Sciatic nerve (tissue), 2 donors: Measurements from ENCODE around the gene CYB5A. TPM values are rescaled to one million over a fixed set of nuclear protein-coding genes. Genes with fewer than 3 reads are reported as not detected.

ENCODE experiments used
- ATAC-seq: fragments of 200-7000 bp; cut with Tn5 transposase; one replicate; pipeline ENCODE4 v1.9.1; 2020; ENCODE audit warnings: mild to moderate bottlenecking, moderate library complexity
- DNase-seq: peaks from one replicate; pipeline ENCODE4 v3.0.0-alpha.2; 2020; ENCODE audit warnings: low spot score
- intact Hi-C: fragments of 100-400 bp; cut with DNase I; formaldehyde crosslinking; loops from one replicate; pipeline ENCODE4 v1.14.2; 2022
- total RNA-seq: library from RNA; stranded (reverse); fragmentation: NEBNext Ultra II Directional; extraction: Animal tissue kit (Norgen Biotek cat#: 25700); gene quantifications from one replicate; pipeline ENCODE4 v1.2.1, GENCODE V29; 2021
- donor health status: DM: no; HTN: no; CAD: no.
- donor health status: DM: no; HTN: no; CAD: no.

Gene CYB5A
- total RNA-seq, 1 donor from 2014 or later = 117 TPM

GRCh38 chr18:74229005-74229404, 62.8 kb downstream of the CYB5A start:
- intact Hi-C loops = no loop called here
- no peak for ATAC-seq
- no peak for DNase-seq

- intact Hi-C loops = no loop called here
- DNase-seq (no peak), ATAC-seq (no peak)
These were observed 63.5 kb downstream of the CYB5A start for GRCh38 chr18:74228312-74228711.

- ATAC-seq (no peak), DNase-seq (no peak)
- intact Hi-C loops = no loop called here
These were observed 65.1 kb downstream of the CYB5A start for GRCh38 chr18:74226666-74227065.

GRCh38 chr18:74226156-74226555, 65.6 kb downstream of the CYB5A start:
- DNase-seq (no peak), ATAC-seq (no peak)
- intact Hi-C loops = no loop called here

GRCh38 chr18:74225193-74225840, 66.4 kb downstream of the CYB5A start:
- intact Hi-C loops = no loop called here
- ATAC-seq (no peak), DNase-seq (no peak)

- intact Hi-C loops = no loop called here
- DNase-seq (no peak), ATAC-seq (no peak)
These were observed 68.9 kb downstream of the CYB5A start for GRCh38 chr18:74222710-74223494.

- ATAC-seq (no peak), DNase-seq (no peak)
- intact Hi-C loops = no loop called here
These were observed 70.7 kb downstream of the CYB5A start for GRCh38 chr18:74221081-74221480.

- DNase-seq = no peak
- ATAC-seq = no peak
- intact Hi-C loops = no loop called here
These were observed 72.7 kb downstream of the CYB5A start for GRCh38 chr18:74219056-74219455.

GRCh38 chr18:74217476-74218143, 74.2 kb downstream of the CYB5A start:
- intact Hi-C loops = no loop called here
- DNase-seq (no peak), ATAC-seq (no peak)

- intact Hi-C loops = no loop called here
- ATAC-seq = no peak
- no peak for DNase-seq
These were observed 75.1 kb downstream of the CYB5A start for GRCh38 chr18:74216661-74217110.

- intact Hi-C loops = no loop called here
- DNase-seq (no peak), ATAC-seq (no peak)
These were observed 75.9 kb downstream of the CYB5A start for GRCh38 chr18:74215863-74216262.

- intact Hi-C loops = no loop called here
- DNase-seq (no peak), ATAC-seq (no peak)
These were observed 78.3 kb downstream of the CYB5A start for GRCh38 chr18:74213429-74213828.

- intact Hi-C loops = loop anchor here (10.0 kb wide), 1 partner anchor 280 kb away; no protein-coding TSS in a partner anchor
- ATAC-seq = no peak
These were observed 87.1 kb downstream of the CYB5A start for GRCh38 chr18:74204526-74205152.

GRCh38 chr18:74203811-74204210, 88.0 kb downstream of the CYB5A start:
- ATAC-seq = peak; percentile 84
- DNase-seq = no peak
- intact Hi-C loops = loop anchor here (10.0 kb wide), 1 partner anchor 281 kb away; no protein-coding TSS in a partner anchor

More at GRCh38 chr18:74204526-74205152, 87.1 kb downstream of the CYB5A start:
- no peak for DNase-seq

Other genes with a start within 250 kb of the CYB5A start
- gene FBXO15, start 144.1 kb downstream of the CYB5A start, total RNA-seq = 2.6 TPM
- gene TIMM21, start 143.4 kb downstream of the CYB5A start, total RNA-seq = 28.6 TPM
- gene C18orf63, start 23.9 kb upstream of the CYB5A start, total RNA-seq = not detected
- 1.4 TPM for gene DIPK1C, start 165.3 kb upstream of the CYB5A start, total RNA-seq
- 162 TPM for gene CNDP2, start 204.4 kb upstream of the CYB5A start, total RNA-seq
- gene CNDP1, start 242.5 kb upstream of the CYB5A start, total RNA-seq = 0.31 TPM